NOMO-1 treated with dmso at 0.1 percent for 144 hours (cell line): ENCODE results near the gene ACSL5.
"Not testable (repeated sequence)": the region's sequence is repeated elsewhere in the genome, so short reads cannot be mapped to it uniquely, and the experiment has no call there.

Experiments used
- DNase-seq: peaks from one replicate; lab custom pipeline; 2025; ENCODE audit not compliant: unreplicated experiment; lab: John Stamatoyannopoulos, UW

ACSL5 gene

GRCh38 chr10:112404617-112405016, 30.7 kb downstream of the ACSL5 start:
- DNase-seq: no peak

GRCh38 chr10:112406806-112407205, 32.9 kb downstream of the ACSL5 start:
- not testable (repeated sequence) for DNase-seq

GRCh38 chr10:112407696-112408095, 33.8 kb downstream of the ACSL5 start:
- DNase-seq: no peak

GRCh38 chr10:112409299-112409698, 35.4 kb downstream of the ACSL5 start:
- DNase-seq: no peak

- DNase-seq: no peak
Observed at GRCh38 chr10:112409755-112410154, 35.8 kb downstream of the ACSL5 start.

GRCh38 chr10:112412696-112413095, 38.8 kb downstream of the ACSL5 start:
- no peak for DNase-seq

GRCh38 chr10:112421731-112422130, 47.8 kb downstream of the ACSL5 start:
- no peak for DNase-seq

- no peak for DNase-seq
Observed at GRCh38 chr10:112424651-112425050, 50.7 kb downstream of the ACSL5 start.

- DNase-seq: no peak
Observed at GRCh38 chr10:112426111-112426510, 52.2 kb downstream of the ACSL5 start.

GRCh38 chr10:112429147-112429546, 55.2 kb downstream of the ACSL5 start:
- no peak for DNase-seq

- no peak for DNase-seq
Observed at GRCh38 chr10:112429654-112430230, 55.8 kb downstream of the ACSL5 start.

GRCh38 chr10:112433136-112433535, 59.2 kb downstream of the ACSL5 start:
- DNase-seq: no peak

GRCh38 chr10:112434988-112435619, 61.2 kb downstream of the ACSL5 start:
- no peak for DNase-seq

- DNase-seq: no peak
Observed at GRCh38 chr10:112438356-112438755, 64.4 kb downstream of the ACSL5 start.

- no peak for DNase-seq
Observed at GRCh38 chr10:112441520-112441919, 67.6 kb downstream of the ACSL5 start.

GRCh38 chr10:112442063-112442462, 68.1 kb downstream of the ACSL5 start:
- no peak for DNase-seq

GRCh38 chr10:112446055-112446854, 72.3 kb downstream of the ACSL5 start:
- DNase-seq: peak; percentile 47

GRCh38 chr10:112446855-112447619, 73.1 kb downstream of the ACSL5 start, which contains the start of the genes VTI1A and ZDHHC6:
VTI1A (plus strand) TSS chr10:112447215; CDS start chr10:112447374, 159 bp downstream.
ZDHHC6 (minus strand) TSS chr10:112446914; CDS start chr10:112445436, 1,478 bp downstream.
- DNase-seq: peak; percentile 79

GRCh38 chr10:112447620-112447928, 73.7 kb downstream of the ACSL5 start:
- DNase-seq: no peak

- DNase-seq: peak; percentile 20
Observed at GRCh38 chr10:112448888-112449287, 75.0 kb downstream of the ACSL5 start.
